NCI-H2081 treated with DMSO at 0.1 percent for 48 hours (cell line): ENCODE measurements around the gene TINAGL1.
"Not testable (repeated sequence)": the region's sequence is repeated elsewhere in the genome, so short reads cannot be mapped to it uniquely, and the experiment has no call there.

Experiments used
- DNase-seq: peaks from one replicate; lab custom pipeline; 2025; lab: John Stamatoyannopoulos, UW

Gene TINAGL1

DNA sequence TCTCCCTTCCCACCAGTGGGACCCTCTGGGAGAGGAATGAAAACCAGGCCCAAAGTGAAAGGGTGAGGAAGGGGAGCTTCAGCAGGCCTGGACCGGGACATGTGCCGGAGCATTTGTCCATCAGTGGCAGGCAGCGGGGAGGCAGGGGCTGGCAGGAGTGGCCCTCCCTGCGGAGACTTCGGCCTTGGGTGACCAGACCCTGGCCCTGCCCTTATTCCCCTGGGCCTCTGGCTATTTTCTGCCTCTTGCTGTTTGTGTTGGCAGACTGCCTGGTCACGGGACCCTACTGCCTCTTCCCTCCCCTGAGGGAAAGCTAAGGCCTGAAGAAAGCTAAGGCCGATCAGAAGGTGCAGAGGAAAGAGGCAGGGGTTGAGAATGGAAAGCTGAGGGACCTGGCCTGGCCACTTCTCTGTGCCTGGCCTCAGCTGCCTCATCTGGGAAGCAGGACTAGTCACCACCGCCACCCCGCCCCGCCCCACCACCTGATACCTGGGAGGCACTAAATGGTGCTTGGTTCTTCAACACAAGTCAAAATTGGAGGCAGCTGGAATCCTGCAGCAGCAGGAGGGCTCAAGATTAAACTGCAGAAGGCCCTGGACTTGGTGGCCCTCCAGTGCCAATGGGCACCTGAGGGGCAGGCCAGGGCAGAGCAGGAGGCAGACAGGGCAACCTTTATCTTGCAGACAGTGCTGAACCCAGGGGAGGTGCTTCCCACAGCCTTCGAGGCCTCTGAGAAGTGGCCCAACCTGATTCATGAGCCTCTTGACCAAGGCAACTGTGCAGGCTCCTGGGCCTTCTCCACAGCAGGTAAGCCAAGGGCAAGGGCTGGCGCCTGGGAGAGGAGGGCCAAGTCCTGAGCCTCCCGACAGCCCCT, 7.9 kb downstream of the TINAGL1 start:
- no peak for DNase-seq

DNA sequence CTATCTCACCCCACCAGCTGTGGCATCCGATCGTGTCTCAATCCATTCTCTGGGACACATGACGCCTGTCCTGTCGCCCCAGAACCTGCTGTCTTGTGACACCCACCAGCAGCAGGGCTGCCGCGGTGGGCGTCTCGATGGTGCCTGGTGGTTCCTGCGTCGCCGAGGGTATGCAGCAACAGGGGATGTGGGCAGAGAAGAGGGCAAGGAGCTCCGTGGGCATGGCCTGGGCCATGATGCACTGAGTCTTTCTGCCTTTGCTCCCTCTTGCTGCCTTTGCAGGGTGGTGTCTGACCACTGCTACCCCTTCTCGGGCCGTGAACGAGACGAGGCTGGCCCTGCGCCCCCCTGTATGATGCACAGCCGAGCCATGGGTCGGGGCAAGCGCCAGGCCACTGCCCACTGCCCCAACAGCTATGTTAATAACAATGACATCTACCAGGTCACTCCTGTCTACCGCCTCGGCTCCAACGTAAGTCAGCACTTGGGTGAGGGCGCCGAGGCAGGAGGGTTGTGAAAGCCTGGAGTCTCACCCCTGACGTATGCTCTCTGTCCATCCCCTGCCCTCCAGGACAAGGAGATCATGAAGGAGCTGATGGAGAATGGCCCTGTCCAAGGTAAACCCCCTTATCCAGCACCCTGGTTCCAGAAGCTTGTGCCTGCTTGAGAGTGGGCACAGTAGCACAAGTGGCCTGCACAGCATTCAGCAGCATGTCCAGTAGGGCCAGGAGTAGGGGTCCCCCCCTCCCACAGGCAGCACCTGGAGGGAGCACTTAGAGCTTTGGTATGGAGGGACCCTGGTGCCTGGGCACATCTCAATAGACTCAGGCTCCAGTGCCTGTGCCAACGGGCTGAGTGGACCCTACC, 8.8 kb downstream of the TINAGL1 start:
- DNase-seq = no peak

DNA sequence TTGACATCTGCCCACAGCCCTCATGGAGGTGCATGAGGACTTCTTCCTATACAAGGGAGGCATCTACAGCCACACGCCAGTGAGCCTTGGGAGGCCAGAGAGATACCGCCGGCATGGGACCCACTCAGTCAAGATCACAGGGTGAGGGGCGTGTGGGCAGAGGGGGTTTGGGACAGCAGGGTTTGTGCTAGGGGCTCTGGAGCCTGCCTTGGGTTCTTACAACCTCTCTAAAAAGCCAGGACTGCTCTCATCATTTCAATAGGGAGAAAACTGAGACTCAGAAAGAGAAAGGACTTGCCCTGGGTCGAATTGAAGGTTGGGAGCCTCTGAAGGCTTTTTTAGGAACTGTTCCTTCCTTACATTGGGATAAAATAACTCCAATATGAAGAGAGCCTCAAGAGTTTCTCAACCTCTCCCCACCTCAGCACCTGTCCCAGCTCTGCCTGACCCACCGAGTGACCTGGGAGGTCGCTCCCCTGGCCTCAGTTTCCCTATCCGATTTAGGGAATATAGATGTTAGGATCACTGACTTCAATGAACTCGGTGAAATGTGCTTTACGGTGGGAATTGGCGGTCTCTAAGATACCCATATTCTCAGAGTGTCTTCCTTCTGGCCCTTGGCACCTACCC, 9.5 kb downstream of the TINAGL1 start:
- no peak for DNase-seq

DNA sequence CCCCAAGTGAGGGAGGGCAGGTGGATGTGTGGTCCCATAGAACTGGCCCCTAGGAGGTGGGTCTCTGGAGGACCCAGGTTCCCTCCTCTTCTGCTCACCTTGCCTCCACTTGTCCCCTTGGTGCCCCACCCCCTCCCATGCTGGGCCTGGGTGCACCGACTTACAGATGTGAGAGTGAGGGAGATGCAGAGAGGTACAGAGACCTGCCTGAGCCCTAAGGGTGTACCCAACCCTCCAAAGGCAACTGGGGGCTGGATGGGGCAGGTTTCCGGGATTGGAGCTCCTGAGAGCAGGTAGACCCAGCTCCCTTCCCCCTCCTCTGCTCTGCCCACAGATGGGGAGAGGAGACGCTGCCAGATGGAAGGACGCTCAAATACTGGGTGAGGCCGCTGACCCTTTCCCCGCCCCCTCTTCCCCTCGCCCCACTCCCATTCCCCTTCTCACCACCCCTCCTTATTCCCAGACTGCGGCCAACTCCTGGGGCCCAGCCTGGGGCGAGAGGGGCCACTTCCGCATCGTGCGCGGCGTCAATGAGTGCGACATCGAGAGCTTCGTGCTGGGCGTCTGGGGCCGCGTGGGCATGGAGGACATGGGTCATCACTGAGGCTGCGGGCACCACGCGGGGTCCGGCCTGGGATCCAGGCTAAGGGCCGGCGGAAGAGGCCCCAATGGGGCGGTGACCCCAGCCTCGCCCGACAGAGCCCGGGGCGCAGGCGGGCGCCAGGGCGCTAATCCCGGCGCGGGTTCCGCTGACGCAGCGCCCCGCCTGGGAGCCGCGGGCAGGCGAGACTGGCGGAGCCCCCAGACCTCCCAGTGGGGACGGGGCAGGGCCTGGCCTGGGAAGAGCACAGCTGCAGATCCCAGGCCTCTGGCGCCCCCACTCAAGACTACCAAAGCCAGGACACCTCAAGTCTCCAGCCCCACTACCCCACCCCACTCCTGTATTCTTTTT, 10.3 kb downstream of the TINAGL1 start:
- no peak for DNase-seq

DNA sequence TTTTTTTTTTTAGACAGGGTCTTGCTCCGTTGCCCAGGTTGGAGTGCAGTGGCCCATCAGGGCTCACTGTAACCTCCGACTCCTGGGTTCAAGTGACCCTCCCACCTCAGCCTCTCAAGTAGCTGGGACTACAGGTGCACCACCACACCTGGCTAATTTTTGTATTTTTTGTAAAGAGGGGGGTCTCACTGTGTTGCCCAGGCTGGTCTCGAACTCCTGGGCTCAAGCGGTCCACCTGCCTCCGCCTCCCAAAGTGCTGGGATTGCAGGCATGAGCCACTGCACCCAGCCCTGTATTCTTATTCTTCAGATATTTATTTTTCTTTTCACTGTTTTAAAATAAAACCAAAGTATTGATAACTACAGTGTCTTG, 11.0 kb downstream of the TINAGL1 start:
- not testable (repeated sequence) for DNase-seq

DNA sequence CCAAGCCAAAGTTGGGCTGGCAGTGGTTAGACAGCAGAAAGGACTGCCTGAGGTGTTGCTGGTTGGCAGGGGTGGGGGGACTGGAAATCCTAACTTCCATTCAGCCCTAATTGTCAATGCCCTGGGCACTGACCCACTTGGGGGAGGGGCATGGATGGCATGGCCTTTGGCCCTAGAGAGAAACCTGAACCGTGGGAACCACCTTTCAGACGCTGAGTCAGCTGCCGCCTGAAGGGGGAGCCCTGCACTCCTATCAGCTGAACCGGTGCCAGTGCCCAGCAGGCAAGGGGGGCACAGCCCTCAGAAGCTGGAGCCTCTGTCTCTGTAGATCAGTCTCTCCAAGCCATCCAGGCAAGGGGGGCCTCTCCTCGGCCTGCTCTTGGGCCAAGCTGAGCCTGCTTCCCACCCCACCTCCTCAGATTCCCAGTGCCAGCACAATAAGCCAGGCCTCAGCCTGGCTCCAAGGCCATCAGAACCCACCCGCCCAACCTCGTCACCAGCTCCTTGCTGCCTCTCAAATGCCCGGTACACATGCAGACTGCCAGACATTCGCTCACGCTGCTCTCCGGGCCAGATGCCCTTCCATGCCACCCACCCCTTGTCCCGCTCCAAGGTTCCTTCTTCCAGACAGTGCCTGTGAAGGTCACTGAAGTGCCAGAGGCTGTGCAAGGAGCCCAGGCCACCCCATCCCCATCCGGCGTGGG, 11.6 kb downstream of the TINAGL1 start:
- DNase-seq = no peak

DNA sequence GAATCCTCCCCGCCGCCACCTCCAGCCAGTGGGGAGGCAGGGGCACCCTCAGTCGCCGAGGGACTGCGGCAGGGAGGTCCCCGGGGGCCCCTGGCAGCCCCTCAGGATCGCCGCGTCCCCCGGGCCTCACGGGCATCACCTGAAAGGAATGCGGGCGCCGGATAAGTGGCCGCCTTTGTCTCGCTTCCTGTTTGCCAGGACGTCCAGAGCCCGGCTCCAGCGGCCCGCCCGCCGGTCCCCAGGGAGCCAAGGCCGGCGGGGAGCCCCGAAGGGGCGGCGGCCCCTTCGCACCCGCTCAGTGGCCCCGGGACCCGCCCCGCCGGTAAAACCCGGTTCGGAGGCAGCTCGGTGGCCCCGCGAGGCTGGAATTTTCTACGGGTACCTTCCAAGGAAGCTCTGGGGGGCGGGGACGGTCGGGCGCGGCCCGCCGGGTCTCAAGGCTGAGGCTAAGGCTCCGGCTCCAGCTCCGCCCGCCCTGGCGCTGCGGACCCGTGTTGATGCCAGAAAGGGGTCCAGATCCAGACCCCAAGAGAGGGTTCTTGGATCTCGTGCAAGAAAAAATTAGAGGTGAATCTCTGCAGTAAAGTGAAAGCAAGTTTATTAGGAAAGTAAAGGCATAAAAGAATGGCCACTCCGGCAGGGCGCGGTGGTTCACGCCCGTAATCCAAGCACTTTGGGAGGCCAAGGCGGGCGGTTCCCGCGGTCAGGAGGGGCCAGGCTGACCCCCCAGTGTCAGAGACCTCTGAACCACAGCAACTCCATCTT, 12.6 kb downstream of the TINAGL1 start:
- no peak for DNase-seq

DNA sequence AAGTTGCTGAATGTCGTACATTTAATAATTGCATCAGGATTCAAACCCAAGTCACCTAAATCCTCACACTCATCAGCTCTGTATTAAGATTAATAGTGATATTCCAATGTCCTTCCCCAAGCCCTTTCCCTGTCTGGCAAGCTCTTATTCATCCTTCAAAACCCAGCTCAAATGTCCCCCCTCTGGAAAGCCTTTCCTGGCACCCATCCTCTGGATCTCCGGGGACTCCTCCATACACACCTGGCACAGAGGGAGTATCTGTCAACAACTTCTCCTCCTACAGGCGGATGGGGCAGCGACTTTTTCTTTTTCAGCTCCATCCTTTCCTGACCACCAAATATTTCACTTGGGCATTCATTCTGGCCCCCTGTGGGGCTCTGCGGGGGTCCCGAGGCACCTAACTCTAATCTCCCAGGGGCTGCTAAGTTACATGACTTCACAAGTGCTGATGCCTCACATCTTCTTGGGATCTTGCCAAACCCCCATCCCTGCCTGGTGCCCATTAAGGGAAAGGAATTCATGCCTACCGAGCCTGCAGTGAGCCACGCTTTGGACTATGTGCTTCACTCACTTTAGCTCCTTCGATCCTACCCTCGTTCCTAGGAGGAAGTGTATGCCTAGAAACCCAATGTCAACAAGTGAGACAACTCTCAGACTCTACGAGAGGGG, 15.2 kb downstream of the TINAGL1 start:
- no peak for DNase-seq

DNA sequence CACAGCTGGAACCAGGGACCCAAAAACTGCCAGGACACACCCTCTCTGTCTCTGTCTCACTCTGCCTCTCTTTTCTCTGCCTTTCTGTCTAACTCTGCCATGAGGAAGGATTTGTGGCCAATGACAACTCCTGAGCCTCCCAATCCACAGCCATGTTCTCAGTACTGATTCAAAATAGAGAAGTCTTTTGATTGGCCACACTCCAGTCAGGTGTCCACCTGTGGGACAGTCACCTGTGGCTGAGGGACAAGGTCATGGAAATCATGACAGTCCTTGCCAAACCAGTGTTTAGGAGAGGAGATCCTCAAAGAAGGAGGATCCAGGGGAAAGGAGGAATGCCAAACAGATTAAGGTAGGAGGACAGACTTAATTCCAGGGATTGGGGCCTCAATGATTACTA, 15.8 kb downstream of the TINAGL1 start:
- DNase-seq = no peak

DNA sequence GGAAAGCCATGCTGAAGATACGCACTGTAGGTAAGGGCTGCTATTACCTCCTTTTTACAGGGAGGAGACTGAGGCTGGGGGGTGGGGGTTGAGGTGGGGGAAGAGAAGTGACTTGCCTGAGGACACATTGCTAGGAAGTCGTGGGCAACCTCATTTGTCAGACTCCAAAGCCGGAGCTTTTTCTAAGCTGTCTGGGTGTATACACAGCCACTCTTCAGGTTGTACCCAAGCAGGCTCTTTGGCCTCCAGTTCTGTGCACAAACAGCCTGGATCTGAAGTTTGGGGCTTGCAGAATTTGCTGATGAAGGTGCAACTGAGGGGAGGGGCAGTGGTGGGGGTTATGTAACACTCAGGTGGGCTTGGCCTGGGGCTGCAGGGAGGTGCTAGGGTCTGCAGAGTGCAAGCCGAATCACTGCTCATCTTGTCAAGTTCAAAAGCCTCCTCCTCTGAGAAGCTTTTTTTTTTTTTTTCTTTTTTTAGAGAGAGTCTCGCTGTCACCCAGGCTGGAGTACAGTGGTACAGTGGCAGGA, 16.9 kb downstream of the TINAGL1 start:
- DNase-seq = no peak

DNA sequence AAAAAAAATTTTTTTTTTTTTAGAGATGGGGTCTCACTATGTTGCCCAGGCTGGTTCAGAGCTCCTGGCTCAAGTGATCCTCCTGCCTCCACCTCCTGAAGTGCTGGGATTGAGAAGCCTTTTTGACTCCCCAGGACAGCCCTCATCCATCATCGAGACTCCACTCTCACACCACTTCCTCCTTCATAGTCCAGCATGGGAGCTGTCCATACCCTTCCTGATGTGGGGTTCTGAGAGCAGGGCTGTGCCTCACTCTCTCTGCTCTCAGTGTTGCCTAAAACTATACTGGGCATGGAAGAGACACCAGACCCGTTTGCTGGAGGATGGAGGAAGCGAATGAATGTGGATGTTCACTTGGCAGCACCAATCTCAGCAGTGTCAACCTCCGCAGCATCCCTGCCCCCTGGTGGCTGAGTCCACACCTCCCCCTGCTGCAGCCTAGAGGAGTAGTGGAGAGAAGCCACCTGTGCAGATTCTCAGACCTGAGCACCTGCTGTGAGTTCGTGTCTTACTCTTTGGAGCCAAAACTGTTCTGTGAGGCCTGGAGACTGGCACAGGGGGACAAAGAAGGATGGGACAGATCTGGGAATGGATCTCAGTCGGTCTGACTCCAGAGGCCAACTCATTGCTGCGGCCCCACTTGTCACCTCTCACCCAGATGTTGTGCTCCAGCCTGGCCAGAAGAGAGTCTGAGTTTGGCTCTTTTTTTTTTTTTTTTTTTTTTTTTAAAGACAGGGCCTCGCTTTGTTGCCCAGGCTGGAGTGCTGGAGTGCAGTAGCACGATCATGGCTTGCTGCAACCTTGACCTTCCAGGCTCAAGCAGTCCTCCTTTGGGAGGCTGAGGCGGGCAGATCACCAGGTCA, 17.7 kb downstream of the TINAGL1 start:
- no peak for DNase-seq

DNA sequence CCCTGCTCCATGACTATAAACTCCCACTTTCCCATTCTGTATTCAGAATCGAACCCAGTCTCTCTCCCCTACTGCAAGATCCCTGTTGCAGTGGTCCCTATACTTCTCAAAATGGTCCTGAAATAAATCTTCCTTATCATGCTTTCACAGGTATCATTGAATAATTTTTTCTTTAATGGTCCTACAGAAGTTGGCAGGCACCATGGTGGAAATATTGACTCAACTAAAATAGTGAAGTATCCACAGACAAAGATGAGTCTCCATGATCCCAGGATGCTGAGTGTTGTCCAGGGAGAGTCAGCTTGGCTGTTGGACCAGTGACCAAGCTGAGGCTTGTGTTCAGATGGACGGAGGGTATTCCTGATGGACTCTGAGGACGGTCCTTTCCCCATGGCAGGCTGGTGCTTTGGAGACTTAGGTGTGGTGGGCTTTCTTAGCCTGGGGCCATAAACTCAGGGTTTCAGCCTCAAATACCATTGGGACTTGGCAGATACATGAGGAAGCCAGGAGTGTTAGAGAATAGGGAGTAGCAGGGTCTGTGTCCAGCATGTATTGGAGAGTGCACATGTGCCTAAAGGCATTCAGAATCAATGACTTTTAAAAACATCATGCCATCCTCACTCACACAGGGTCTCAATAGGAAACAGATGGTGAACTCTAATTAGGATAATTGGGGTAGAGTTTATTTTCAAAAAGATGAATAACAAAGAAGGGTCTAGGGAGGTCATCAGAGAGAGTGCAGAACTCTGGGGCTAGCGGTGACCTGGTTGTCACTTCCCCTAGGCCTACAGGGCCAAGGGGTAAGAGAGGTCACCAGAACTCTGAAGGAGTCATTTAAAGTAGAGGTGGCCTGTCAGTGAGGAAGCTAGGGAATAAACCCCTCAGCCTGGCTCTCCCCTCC, 19.8 kb downstream of the TINAGL1 start:
- no peak for DNase-seq

DNA sequence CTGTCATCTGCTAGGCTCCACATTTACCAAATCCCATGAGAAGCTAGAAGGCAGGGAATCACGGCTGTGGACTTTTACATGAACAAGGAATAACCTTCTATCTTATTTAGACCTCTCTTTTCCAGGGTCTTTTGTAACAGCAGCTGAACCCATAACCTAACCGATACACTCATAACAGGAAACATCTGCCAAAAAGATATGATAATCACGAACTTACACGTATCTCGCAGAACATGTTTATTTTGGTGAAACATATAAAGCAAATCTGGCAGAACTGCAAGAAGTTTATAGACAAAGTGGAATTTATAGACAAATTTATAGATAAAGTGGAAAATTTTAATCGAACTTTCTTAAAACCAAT, 20.4 kb downstream of the TINAGL1 start:
- no peak for DNase-seq

DNA sequence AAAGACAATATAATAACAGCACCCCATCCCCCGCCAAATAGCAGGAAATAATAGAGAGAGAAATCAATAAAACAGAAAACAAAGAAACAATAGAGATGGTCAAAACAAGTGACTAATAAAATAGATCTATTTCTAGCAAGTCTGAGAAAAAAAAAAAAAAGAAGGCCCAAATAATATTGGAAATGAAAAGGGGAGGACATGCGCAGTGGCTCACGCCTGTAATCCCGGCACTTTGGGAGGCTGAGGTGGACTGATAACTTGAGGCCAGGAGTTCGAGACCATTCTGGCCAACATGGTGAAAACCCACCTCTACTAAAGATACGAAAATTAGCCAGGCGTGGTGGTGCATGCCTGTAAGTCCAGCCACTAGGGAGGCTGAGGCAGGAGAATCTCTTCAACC, 22.7 kb downstream of the TINAGL1 start:
- no peak for DNase-seq

DNA sequence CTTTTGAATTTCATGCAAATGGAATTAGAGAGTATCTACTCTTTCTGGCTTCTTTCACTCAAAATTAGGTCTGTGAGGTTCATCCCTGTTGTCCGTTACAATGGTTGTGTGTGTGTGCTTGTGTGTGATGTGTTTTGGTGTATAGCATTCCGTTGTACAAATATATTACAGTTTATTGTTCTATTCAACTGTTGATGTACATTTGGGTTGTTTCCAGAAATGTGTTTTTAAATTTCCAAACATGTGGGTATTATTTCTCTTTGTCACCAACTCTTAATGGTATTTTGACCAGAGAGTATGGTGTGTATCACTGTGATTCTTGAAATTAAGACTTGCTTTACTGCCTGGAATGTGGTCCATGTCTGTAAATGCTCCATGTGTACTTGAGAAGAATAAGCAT, 24.3 kb downstream of the TINAGL1 start:
- DNase-seq = no peak

DNA sequence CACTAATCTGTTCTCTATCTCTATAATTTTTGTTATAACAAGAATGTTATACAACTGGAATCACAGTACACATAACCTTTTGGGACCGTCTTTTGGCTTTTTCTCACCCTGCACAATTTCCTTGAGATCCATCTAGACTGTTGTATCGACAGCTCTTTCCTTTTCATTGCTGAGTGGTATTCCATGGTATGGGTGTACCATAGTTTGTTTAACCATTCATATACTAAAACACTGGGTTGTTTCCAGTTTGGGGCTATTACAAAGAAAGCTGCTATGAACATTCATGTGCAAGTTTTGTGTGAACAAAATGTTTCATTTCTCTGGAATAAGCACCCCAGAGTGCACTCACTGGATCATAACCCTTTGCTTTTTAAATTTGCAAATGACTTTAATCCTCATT, 25.8 kb downstream of the TINAGL1 start:
- DNase-seq = no peak

DNA sequence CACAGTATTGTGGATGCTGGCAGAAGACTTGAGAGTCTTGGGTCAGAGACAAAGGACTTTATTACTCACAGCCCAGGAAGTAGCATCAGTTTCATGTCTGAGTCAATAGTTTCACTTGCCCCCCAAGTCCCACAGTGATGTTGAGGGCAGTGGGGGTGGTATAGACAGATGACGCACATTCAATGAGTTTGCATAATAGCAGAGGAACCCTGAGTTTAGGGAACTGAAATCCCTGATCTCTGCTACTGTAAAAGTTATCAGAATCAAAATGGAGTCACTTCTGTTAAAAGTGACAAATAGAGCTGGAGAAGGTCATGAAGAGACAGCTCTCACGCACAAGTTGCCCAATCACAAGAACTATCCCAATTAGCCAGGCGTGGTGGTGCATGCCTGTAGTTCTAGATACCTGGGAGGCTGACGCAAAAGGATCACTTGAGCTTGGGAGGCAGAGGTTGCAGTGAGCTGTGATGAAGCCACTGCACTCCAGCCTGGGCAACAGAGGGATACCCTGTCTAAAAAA, 29.7 kb downstream of the TINAGL1 start:
- no peak for DNase-seq
